Body of pancreas (tissue), 4 donors: Measurements from ENCODE around the gene TMEM47. TPM values are rescaled to one million over a fixed set of nuclear protein-coding genes. Genes with fewer than 3 reads are reported as not detected.

ENCODE experiments used
- ATAC-seq: fragments of 150-250 bp; one replicate; pipeline ENCODE4 v1.9.1; 2016
- DNase-seq, 4 donors: peaks; one replicate each; pipeline ENCODE4 v3.0.0-alpha.2; 2019
- H3K27ac ChIP-seq, 4 donors: fragments of 200-600 bp; sonication (generic); 1 replicate in 3 of 4; 2 replicates in 1 of 4; pipeline versions ENCODE4 v1.5.1 to v1.6.1; 2016 to 2019; ENCODE audit warnings: mild to moderate bottlenecking in 1 of 4, mixed read lengths in 1 of 4, moderate library complexity in 1 of 4
- H3K27me3 ChIP-seq, 2 donors: fragments of 200-600 bp; sonication (generic); one replicate each; pipeline ENCODE4 v1.6.0; 2016; ENCODE audit warnings: mild to moderate bottlenecking in 1 of 2
- H3K36me3 ChIP-seq, 2 donors: fragments of 200-600 bp; sonication (generic); replicated peaks in 1 of 2; 2 replicates each; pipeline ENCODE4 v1.5.1; 2016; ENCODE audit warnings: low read depth in 2 of 2; ENCODE audit not compliant: insufficient read depth in 1 of 2
- H3K4me1 ChIP-seq: fragments of 200-600 bp; sonication (generic); one replicate; pipeline ENCODE4 v1.6.0; 2016
- H3K4me3 ChIP-seq, 2 donors: fragments of 200-600 bp; sonication (generic); 1 replicate in 1 of 2; 2 replicates in 1 of 2; pipeline ENCODE4 v1.5.1; 2016 to 2019
- H3K9me3 ChIP-seq, 3 donors: fragments of 200-600 bp; sonication (generic); 1 replicate in 2 of 3; 2 replicates in 1 of 3; pipeline ENCODE4 v1.5.1; 2016
- POLR2A ChIP-seq, 3 donors: fragments of 450-650 bp; IDR thresholded peaks; one replicate each; pipeline ENCODE4 v1.6.1; 2016; ENCODE audit warnings: antibody characterized with exemption in 3 of 3, mild to moderate bottlenecking in 2 of 3
- WGBS, 2 donors: methylation state at CpG; one replicate each; pipeline ENCODE4 v1.1.5; 2017; 5-methylcytosine and 5-hydroxymethylcytosine counted together
- intact Hi-C: fragments of 100-400 bp; cut with DNase I; formaldehyde crosslinking; loops from one replicate; pipeline ENCODE4 v1.15.1; 2023
- total RNA-seq, 2 donors: library from RNA; depleted of rRNA; stranded (reverse); fragments of >200 nt; gene quantifications; one replicate each; pipeline ENCODE4 v1.1.0, GENCODE V29; 2016
- TF ChIP-seq, protein P1 (sequence below), 7 experiments: fragments of 450-650 bp in 4 of 7; fragments of 200-600 bp in 3 of 7; sonication (generic) in 3 of 7; IDR thresholded peaks; one replicate each; pipeline ENCODE4 v1.5.1; 2016 to 2019; ENCODE audit warnings: antibody characterized with exemption in 7 of 7

TMEM47 gene
- total RNA-seq, 2 donors from 2014 or later: 3.6 to 12.7 TPM

- Histone ChIP-seq H3K4me3 (no peak overlapping the region), H3K27me3 (no peaks in the 10 kb centered on the region), H3K4me1 (no peaks in the 10 kb centered on the region), H3K9me3 (no peaks in the 10 kb centered on the region), H3K36me3 (no peaks in the 10 kb centered on the region), H3K27ac (no peak overlapping the region)
- no peak for ATAC-seq
- TF ChIP-seq POLR2A (IDR thresholded peaks at IDR 0.05): no peak
- TF ChIP-seq, protein P1, sequence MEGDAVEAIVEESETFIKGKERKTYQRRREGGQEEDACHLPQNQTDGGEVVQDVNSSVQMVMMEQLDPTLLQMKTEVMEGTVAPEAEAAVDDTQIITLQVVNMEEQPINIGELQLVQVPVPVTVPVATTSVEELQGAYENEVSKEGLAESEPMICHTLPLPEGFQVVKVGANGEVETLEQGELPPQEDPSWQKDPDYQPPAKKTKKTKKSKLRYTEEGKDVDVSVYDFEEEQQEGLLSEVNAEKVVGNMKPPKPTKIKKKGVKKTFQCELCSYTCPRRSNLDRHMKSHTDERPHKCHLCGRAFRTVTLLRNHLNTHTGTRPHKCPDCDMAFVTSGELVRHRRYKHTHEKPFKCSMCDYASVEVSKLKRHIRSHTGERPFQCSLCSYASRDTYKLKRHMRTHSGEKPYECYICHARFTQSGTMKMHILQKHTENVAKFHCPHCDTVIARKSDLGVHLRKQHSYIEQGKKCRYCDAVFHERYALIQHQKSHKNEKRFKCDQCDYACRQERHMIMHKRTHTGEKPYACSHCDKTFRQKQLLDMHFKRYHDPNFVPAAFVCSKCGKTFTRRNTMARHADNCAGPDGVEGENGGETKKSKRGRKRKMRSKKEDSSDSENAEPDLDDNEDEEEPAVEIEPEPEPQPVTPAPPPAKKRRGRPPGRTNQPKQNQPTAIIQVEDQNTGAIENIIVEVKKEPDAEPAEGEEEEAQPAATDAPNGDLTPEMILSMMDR (IDR thresholded peaks at IDR 0.05): no peak
- intact Hi-C loops: no loop called here
- 22 to 23% methylated on average over 2 of the region's 2 CpGs for WGBS, 2 donors
- DNase-seq: no peak
Measured at GRCh38 chrX:34580069-34580468, 77.0 kb downstream of the TMEM47 start.

DNA sequence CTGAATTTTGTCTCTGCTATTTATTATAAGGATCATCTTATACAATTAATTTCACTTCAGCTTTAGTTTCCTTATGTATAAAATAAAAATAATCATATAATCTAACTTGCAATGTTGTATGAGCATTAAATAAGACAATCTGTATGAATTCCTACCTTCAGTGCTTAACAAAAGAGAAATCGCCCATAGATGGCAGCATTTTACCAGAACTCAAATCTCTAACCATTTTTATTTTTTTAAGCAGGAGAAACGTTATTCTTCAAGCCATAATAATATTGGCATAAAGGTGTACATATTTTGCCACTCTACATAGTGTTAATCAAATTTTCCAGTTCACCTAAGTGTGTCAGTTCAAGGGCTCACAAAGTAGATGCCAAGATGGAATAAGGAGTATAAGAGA, 78.8 kb downstream of the TMEM47 start:
- H3K36me3 ChIP-seq: no peaks in the 10 kb centered on the region
- TF ChIP-seq, protein P1 (IDR thresholded peaks at IDR 0.05): peak in 4 of 7 experiments; percentile 15 to 36 (median 24)
- no peak for TF ChIP-seq POLR2A (IDR thresholded peaks at IDR 0.05)
- WGBS, 2 donors: 0 to 5% methylated on average over 2 of the region's 2 CpGs
- H3K4me3 ChIP-seq: no peak overlapping the region
- no peak for DNase-seq
- no peaks in the 10 kb centered on the region for H3K27me3 ChIP-seq
- no peak for ATAC-seq
- H3K9me3 ChIP-seq: no peaks in the 10 kb centered on the region
- no peaks in the 10 kb centered on the region for H3K4me1 ChIP-seq
- intact Hi-C loops: no loop called here
- no peak overlapping the region for H3K27ac ChIP-seq
